HepG2 (cell line): ENCODE results near the gene SLC12A5. TPM values are rescaled to one million over a fixed set of nuclear protein-coding genes. Genes with fewer than 3 reads are reported as not detected.

ENCODE experiments used
- ATAC-seq: fragments of 200-7000 bp; cut with Tn5 transposase; 3 replicates; pipeline ENCODE4 v1.9.1; 2020; ENCODE audit warnings: mild to moderate bottlenecking, moderate library complexity
- BruUV-seq: library from RNA; stranded (reverse); fragments of 400-500 nt; replicated peaks from 2 replicates; lab custom pipeline; 2021; lab: Mats Ljungman, UMichigan
- CTCF ChIA-PET: fragments of 300-600 bp; formaldehyde crosslinking; extraction: SDS; loops from one replicate; lab custom pipeline; 2021; ENCODE audit warnings: low total read pairs, inconsistent platforms, low intra/inter-chr PET ratio; lab: Yijun Ruan, JAX
- POLR2A ChIA-PET: fragments of 350-600 bp; sonication (Branson Sonifier 250); formaldehyde crosslinking; loops from one replicate; lab custom pipeline; 2020; ENCODE audit warnings: antibody characterized with exemption, inconsistent platforms; lab: Yijun Ruan, JAX
- DNase-seq: peaks from one replicate; pipeline ENCODE4 v3.0.0-alpha.2; 2015; ENCODE audit warnings: low spot score
- FAIRE-seq: peaks from 3 replicates; lab custom pipeline; 2011; peaks lifted over from hg19 to GRCh38; lab: Jason Lieb, UNC
- H2AFZ ChIP-seq: one replicate; pipeline ENCODE4 v1.6.1; 2011; ENCODE audit warnings: low read length, inconsistent platforms
- H3K27ac ChIP-seq: fragments of 300-600 bp; 3 replicates; pipeline ENCODE4 v1.8.0; 2011; ENCODE audit warnings: mixed run types, mild to moderate bottlenecking, mixed read lengths, low read length, inconsistent platforms; ENCODE audit not compliant: insufficient read depth; ENCODE audit errors: extremely low read length
- H3K27me3 ChIP-seq, 2 experiments: fragments of 200-600 bp in 1 of 2; 2 replicates in 1 of 2; 3 replicates in 1 of 2; pipeline versions ENCODE4 v1.6.0 to v1.8.0; 2011; ENCODE audit warnings: low read length in 2 of 2, mild to moderate bottlenecking in 2 of 2, moderate library complexity in 2 of 2, inconsistent platforms in 1 of 2; ENCODE audit not compliant: insufficient read depth in 2 of 2, control insufficient read depth in 1 of 2
- H3K36me3 ChIP-seq, 2 experiments: fragments of 200-600 bp in 1 of 2; replicated peaks in 1 of 2; 2 replicates in 1 of 2; 3 replicates in 1 of 2; pipeline versions ENCODE4 v1.5.1 to v1.8.0; 2011; ENCODE audit warnings: low read length in 2 of 2, inconsistent platforms in 1 of 2; ENCODE audit not compliant: insufficient read depth in 2 of 2, control insufficient read depth in 1 of 2
- H3K4me1 ChIP-seq: 2 replicates; pipeline ENCODE4 v1.5.1; 2012; ENCODE audit warnings: low read length, inconsistent platforms; ENCODE audit not compliant: insufficient read depth
- H3K4me2 ChIP-seq: 2 replicates; pipeline ENCODE4 v1.6.0; 2011; ENCODE audit warnings: low read depth, low read length, inconsistent platforms
- H3K4me3 ChIP-seq, 3 experiments: fragments of 200-600 bp in 1 of 3; sonication (generic), shearing (Covaris generic) in 1 of 3; replicated peaks in 1 of 3; 2 replicates each; pipeline ENCODE4 v1.5.1; 2011 to 2016; ENCODE audit warnings: low read length in 3 of 3, inconsistent platforms in 2 of 3, low read depth in 2 of 3, mild to moderate bottlenecking in 2 of 3, control low read depth in 1 of 3, mixed read lengths in 1 of 3; ENCODE audit not compliant: insufficient read depth in 1 of 3
- H3K79me2 ChIP-seq: one replicate; pipeline ENCODE4 v1.6.1; 2011; ENCODE audit warnings: low read length, inconsistent platforms; ENCODE audit not compliant: insufficient read depth
- H3K9ac ChIP-seq: 2 replicates; pipeline ENCODE4 v1.6.0; 2011; ENCODE audit warnings: mild to moderate bottlenecking, low read depth, low read length, inconsistent platforms; ENCODE audit not compliant: insufficient read depth
- H3K9me3 ChIP-seq: 2 replicates; pipeline ENCODE4 v1.5.1; 2012; ENCODE audit warnings: mild to moderate bottlenecking, low read length
- H4K20me1 ChIP-seq: 2 replicates; pipeline ENCODE4 v1.6.0; 2011; ENCODE audit warnings: inconsistent platforms, mild to moderate bottlenecking, low read length, moderate library complexity; ENCODE audit not compliant: insufficient read depth
- NFE2L1 ChIP-seq: sonication (generic); formaldehyde crosslinking; IDR thresholded peaks from 2 replicates; pipeline ENCODE4 v1.4.0; 2020; ENCODE audit warnings: missing genetic modification reagents, mild to moderate bottlenecking, borderline replicate concordance
- POGZ ChIP-seq: sonication (generic); formaldehyde crosslinking; IDR thresholded peaks from 2 replicates; pipeline ENCODE4 v1.4.0; 2020; ENCODE audit warnings: mild to moderate bottlenecking, missing genetic modification reagents
- PRDM15 ChIP-seq: sonication (generic); formaldehyde crosslinking; IDR thresholded peaks from 2 replicates; pipeline ENCODE4 v1.4.0; 2020; ENCODE audit warnings: missing genetic modification reagents
- TEAD2 ChIP-seq: sonication (generic); formaldehyde crosslinking; IDR thresholded peaks from 2 replicates; pipeline ENCODE4 v1.9.0; 2021; ENCODE audit warnings: missing genetic modification reagents
- THAP9 ChIP-seq: sonication (generic); formaldehyde crosslinking; IDR thresholded peaks from 2 replicates; pipeline ENCODE4; 2020; ENCODE audit warnings: missing genetic modification reagents, mild to moderate bottlenecking, borderline replicate concordance
- ZNF124 ChIP-seq: sonication (generic); formaldehyde crosslinking; IDR thresholded peaks from 2 replicates; pipeline ENCODE4 v1.4.0; 2020; ENCODE audit warnings: missing genetic modification reagents
- ZNF589 ChIP-seq: sonication (generic); formaldehyde crosslinking; conservative IDR thresholded peaks from 2 replicates; pipeline ENCODE4 v1.8.0; 2022; ENCODE audit warnings: mild to moderate bottlenecking, moderate library complexity, missing genetic modification reagents
- WGBS: methylation state at CpG from one replicate; pipeline ENCODE4 v1.1.6; 2017; ENCODE audit warnings: low lambda C conversion rate; 5-methylcytosine and 5-hydroxymethylcytosine counted together
- in situ Hi-C: cut with HindIII; loops from 2 replicates; pipeline ENCODE4 v1.10.0; 2017; ENCODE audit warnings: low pct_unique_long_range_greater_than_20kb; ENCODE audit not compliant: extremely low pct_ligation_motif_present
- intact Hi-C: fragments of 100-400 bp; cut with micrococcal nuclease; formaldehyde crosslinking; loops from one replicate; pipeline ENCODE4 v1.10.0; 2022; ENCODE audit not compliant: unreplicated experiment
- polyA plus RNA-seq, 8 experiments: library from polyadenylated mRNA; depleted of rRNA in 3 of 8; stranded (reverse) in 7 of 8; unstranded in 1 of 8; fragments of >200 nt; fragmentation: Illumina TruSeq in 4 of 8; extraction: Trizol in 4 of 8; gene quantifications; 2 replicates each; pipeline versions ENCODE4 v1.2.1 to v1.2.3, GENCODE V29; 2011 to 2016; ENCODE audit warnings: low read depth in 4 of 8, missing spikeins in 1 of 8, mixed read lengths in 1 of 8; ENCODE audit not compliant: insufficient read depth in 1 of 8
- total RNA-seq, 5 experiments: library from RNA; depleted of rRNA; stranded (reverse); fragments of >200 nt; fragmentation: Illumina TruSeq; extraction: Trizol; gene quantifications; 2 replicates each; pipeline ENCODE4 v1.2.3, GENCODE V29; 2016; ENCODE audit warnings: low read depth in 1 of 5
- TF ChIP-seq, protein P1 (sequence below): sonication (generic); formaldehyde crosslinking; IDR thresholded peaks from 2 replicates; pipeline ENCODE4 v1.4.0; 2020; ENCODE audit warnings: missing genetic modification reagents, mild to moderate bottlenecking, borderline replicate concordance
- TF ChIP-seq, protein P2 (sequence below): sonication (generic); formaldehyde crosslinking; IDR thresholded peaks from 2 replicates; pipeline ENCODE4 v1.4.0; 2020; ENCODE audit warnings: missing genetic modification reagents

Gene SLC12A5
- total and polyA plus RNA-seq, 2 of the 13 experiments (the other 11 are each of a cell fraction or from before 2014, with no cell fraction given): 4.3 to 5.4 TPM

- H2AFZ ChIP-seq: no peak overlapping the region
- WGBS: 12% methylated on average over 38 of the region's 67 CpGs
- H3K9ac ChIP-seq: no peak overlapping the region
- POLR2A ChIA-PET: interaction anchor here (1.7 kb wide), 1 partner anchor 75 kb away, joined by 6 read pairs; no protein-coding TSS in a partner anchor
- no peak overlapping the region for H3K27ac ChIP-seq
- no peaks in the 10 kb centered on the region for H3K9me3 ChIP-seq
- peak overlapping the region in 2 of 3 experiments; percentile 6 to 64; a peak in 4 of 6 replicates for H3K4me3 ChIP-seq
- CTCF ChIA-PET: interaction anchor here (0.6 to 2.8 kb wide), 11 partner anchors 9 to 335 kb away, joined by 3 to 27 read pairs (median 6); partner anchors contain the start of genes NCOA5 and ZNF335
- H3K27me3 ChIP-seq: peaks cover 28 to 49% of the 10 kb centered on the region in 2 experiments; a peak in 4 of 5 replicates
- in situ Hi-C loops: no loop called here
- H3K36me3 ChIP-seq: no peaks in the 10 kb centered on the region
- peak overlapping the region; percentile 80 for H3K4me2 ChIP-seq
- FAIRE-seq (no peak), ATAC-seq (peak; percentile 88), DNase-seq (peak; percentile 47)
- intact Hi-C loops: loop anchor here (2.0 to 5.0 kb wide), 2 partner anchors 42 to 73 kb away; partner anchors contain the start of gene ZNF335
- H3K79me2 ChIP-seq: no peaks in the 10 kb centered on the region
- BruUV-seq: no TSS peak
- peaks cover 57% of the 10 kb centered on the region for H3K4me1 ChIP-seq
- H4K20me1 ChIP-seq: peaks cover 7% of the 10 kb centered on the region; the same call in 1 of the 2 replicates
- peak; percentile 23; the same call in 1 of the 2 replicates for TF ChIP-seq ZNF124 (CRISPR knock-in tag)
- TF ChIP-seq NFE2L1 (CRISPR knock-in tag): peak; percentile 46
- no peak; the same call in 1 of the 2 replicates for TF ChIP-seq POGZ
- TF ChIP-seq, protein P1, sequence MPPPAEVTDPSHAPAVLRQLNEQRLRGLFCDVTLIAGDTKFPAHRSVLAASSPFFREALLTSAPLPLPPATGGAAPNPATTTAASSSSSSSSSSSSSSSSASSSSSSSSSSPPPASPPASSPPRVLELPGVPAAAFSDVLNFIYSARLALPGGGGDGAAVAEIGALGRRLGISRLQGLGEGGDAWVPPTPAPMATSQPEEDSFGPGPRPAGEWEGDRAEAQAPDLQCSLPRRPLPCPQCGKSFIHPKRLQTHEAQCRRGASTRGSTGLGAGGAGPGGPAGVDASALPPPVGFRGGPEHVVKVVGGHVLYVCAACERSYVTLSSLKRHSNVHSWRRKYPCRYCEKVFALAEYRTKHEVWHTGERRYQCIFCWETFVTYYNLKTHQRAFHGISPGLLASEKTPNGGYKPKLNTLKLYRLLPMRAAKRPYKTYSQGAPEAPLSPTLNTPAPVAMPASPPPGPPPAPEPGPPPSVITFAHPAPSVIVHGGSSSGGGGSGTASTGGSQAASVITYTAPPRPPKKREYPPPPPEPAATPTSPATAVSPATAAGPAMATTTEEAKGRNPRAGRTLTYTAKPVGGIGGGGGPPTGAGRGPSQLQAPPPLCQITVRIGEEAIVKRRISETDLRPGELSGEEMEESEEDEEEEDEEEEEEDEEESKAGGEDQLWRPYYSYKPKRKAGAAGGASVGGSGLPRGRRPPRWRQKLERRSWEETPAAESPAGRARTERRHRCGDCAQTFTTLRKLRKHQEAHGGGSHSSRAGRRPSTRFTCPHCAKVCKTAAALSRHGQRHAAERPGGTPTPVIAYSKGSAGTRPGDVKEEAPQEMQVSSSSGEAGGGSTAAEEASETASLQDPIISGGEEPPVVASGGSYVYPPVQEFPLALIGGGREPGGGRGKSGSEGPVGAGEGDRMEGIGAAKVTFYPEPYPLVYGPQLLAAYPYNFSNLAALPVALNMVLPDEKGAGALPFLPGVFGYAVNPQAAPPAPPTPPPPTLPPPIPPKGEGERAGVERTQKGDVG (CRISPR knock-in tag): no peak
- TF ChIP-seq, protein P2, sequence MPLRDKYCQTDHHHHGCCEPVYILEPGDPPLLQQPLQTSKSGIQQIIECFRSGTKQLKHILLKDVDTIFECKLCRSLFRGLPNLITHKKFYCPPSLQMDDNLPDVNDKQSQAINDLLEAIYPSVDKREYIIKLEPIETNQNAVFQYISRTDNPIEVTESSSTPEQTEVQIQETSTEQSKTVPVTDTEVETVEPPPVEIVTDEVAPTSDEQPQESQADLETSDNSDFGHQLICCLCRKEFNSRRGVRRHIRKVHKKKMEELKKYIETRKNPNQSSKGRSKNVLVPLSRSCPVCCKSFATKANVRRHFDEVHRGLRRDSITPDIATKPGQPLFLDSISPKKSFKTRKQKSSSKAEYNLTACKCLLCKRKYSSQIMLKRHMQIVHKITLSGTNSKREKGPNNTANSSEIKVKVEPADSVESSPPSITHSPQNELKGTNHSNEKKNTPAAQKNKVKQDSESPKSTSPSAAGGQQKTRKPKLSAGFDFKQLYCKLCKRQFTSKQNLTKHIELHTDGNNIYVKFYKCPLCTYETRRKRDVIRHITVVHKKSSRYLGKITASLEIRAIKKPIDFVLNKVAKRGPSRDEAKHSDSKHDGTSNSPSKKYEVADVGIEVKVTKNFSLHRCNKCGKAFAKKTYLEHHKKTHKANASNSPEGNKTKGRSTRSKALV (CRISPR knock-in tag): peak; percentile 48
- TF ChIP-seq THAP9: peak; percentile 71; the same call in 1 of the 2 replicates
- no peak for TF ChIP-seq TEAD2
- no peak for TF ChIP-seq PRDM15 (CRISPR knock-in tag)
- TF ChIP-seq ZNF589 (CRISPR knock-in tag): no peak; the same call in 1 of the 2 replicates
These were observed 15.0 kb upstream of the SLC12A5 start for GRCh38 chr20:46013829-46014516.
